Left lung (tissue), 10 donors: Measurements from ENCODE around the gene TRDN. TPM values are rescaled to one million over a fixed set of nuclear protein-coding genes. Genes with fewer than 3 reads are reported as not detected.

Experiments used
- ATAC-seq: fragments of 200-7000 bp; cut with Tn5 transposase; one replicate; pipeline ENCODE4 v1.9.1; 2020; ENCODE audit warnings: moderate library complexity
- DNase-seq, 4 donors: peaks; one replicate each; pipeline ENCODE4 v3.0.0-alpha.2; 2013 to 2020
- H3K27ac ChIP-seq, 2 donors: fragments of 200-600 bp; sonication (generic) in 1 of 2; one replicate each; pipeline versions ENCODE4 v1.5.0 to v1.8.0; 2020 to 2021
- H3K27me3 ChIP-seq, 2 donors: fragments of 200-600 bp; sonication (generic) in 1 of 2; one replicate each; pipeline versions ENCODE4 v1.5.0 to v1.8.0; 2020 to 2021
- H3K36me3 ChIP-seq, 2 donors: fragments of 200-600 bp; sonication (generic) in 1 of 2; one replicate each; pipeline versions ENCODE4 v1.5.0 to v1.8.0; 2020 to 2021
- H3K4me1 ChIP-seq, 2 donors: fragments of 200-600 bp; one replicate each; pipeline ENCODE4 v1.8.0; 2021
- H3K4me3 ChIP-seq, 2 donors: fragments of 200-600 bp; sonication (generic) in 1 of 2; one replicate each; pipeline versions ENCODE4 v1.5.0 to v1.8.0; 2020 to 2021; ENCODE audit warnings: mild to moderate bottlenecking in 1 of 2
- H3K9me3 ChIP-seq, 2 donors: fragments of 200-600 bp; sonication (generic) in 1 of 2; one replicate each; pipeline versions ENCODE4 v1.5.0 to v1.8.0; 2020 to 2021
- intact Hi-C, 2 donors: fragments of 100-400 bp; cut with DNase I; formaldehyde crosslinking; loops; one replicate each; pipeline versions ENCODE4 v1.11.2 to v1.14.2; 2022
- polyA plus RNA-seq, 6 donors: library from polyadenylated mRNA; unstranded; fragments of 120-200 nt; gene quantifications; one replicate each; pipeline ENCODE4 v1.2.1, GENCODE V29; 2013; ENCODE audit not compliant: insufficient read length in 6 of 6
- total RNA-seq, 2 donors: library from RNA; stranded (reverse); fragmentation: NEBNext Ultra II Directional; extraction: Animal tissue kit (Norgen Biotek cat#: 25700); gene quantifications; one replicate each; pipeline ENCODE4 v1.2.1, GENCODE V29; 2021
- TF ChIP-seq, protein P1 (sequence below), 2 donors: fragments of 200-600 bp; sonication (generic) in 1 of 2; IDR thresholded peaks; one replicate each; pipeline versions ENCODE4 v1.5.0 to v1.8.0; 2021; ENCODE audit warnings: antibody characterized with exemption in 2 of 2
- donor health status: DM: no; HTN: yes; CAD: no.
- donor health status: DM: no; HTN: no; CAD: no.

TRDN gene
- total and polyA plus RNA-seq, 8 donors: 0.03 to 0.18 (median 0.11) TPM; not detected in 3

DNA sequence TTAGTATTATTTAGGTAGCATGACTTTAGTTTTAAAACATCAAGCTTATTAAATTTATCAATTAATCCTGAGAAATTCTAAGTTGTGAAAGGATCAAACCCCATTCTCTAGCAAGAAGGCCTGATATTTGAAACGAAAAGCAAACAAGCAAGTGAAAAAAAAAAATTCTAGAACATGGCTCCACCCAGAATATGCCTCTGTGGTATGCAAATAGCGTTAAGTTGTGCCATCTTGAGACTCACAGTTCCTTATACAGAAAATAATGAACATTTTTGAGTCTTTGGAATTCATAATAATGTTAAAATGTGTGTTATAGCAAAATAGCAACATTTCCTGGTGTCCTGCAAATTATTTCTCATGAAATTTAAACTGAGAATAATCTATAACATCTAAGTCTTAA is 42.0 kb downstream of the TRDN start:
- intact Hi-C loops: no loop called here
- Histone ChIP-seq H3K36me3 (no peaks in the 10 kb centered on the region), H3K27me3 (no peaks in the 10 kb centered on the region), H3K4me3 (no peak overlapping the region), H3K4me1 (no peaks in the 10 kb centered on the region), H3K27ac (no peak overlapping the region), H3K9me3 (no peaks in the 10 kb centered on the region)
- ATAC-seq: no peak
- DNase-seq: no peak
- TF ChIP-seq, protein P1, sequence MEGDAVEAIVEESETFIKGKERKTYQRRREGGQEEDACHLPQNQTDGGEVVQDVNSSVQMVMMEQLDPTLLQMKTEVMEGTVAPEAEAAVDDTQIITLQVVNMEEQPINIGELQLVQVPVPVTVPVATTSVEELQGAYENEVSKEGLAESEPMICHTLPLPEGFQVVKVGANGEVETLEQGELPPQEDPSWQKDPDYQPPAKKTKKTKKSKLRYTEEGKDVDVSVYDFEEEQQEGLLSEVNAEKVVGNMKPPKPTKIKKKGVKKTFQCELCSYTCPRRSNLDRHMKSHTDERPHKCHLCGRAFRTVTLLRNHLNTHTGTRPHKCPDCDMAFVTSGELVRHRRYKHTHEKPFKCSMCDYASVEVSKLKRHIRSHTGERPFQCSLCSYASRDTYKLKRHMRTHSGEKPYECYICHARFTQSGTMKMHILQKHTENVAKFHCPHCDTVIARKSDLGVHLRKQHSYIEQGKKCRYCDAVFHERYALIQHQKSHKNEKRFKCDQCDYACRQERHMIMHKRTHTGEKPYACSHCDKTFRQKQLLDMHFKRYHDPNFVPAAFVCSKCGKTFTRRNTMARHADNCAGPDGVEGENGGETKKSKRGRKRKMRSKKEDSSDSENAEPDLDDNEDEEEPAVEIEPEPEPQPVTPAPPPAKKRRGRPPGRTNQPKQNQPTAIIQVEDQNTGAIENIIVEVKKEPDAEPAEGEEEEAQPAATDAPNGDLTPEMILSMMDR (IDR thresholded peaks at IDR 0.05): no peak

DNA sequence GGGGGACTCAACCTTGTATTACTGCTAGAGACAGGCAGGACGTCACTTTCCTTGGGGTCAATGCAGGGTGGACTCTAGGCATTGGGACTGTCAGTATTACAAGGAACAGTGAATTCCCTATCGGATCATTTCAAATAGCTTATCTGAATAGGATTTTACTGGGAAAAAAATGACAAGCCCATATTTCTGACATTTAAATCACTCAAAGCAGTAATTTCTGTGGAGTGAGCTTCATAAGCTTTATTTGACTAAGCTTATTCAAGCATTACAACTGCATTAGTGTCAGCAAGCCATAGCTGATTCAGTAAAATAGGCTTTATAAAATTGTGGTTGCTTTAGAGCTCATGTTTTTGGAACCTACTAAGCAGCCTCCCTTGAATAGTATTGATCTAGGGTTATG is 44.3 kb downstream of the TRDN start:
- intact Hi-C loops: no loop called here
- Histone ChIP-seq H3K9me3 (no peaks in the 10 kb centered on the region), H3K27me3 (no peaks in the 10 kb centered on the region), H3K4me1 (no peaks in the 10 kb centered on the region), H3K27ac (no peak overlapping the region), H3K36me3 (no peaks in the 10 kb centered on the region), H3K4me3 (no peak overlapping the region)
- DNase-seq (no peak), ATAC-seq (no peak)
- TF ChIP-seq, protein P1 (IDR thresholded peaks at IDR 0.05): no peak

DNA sequence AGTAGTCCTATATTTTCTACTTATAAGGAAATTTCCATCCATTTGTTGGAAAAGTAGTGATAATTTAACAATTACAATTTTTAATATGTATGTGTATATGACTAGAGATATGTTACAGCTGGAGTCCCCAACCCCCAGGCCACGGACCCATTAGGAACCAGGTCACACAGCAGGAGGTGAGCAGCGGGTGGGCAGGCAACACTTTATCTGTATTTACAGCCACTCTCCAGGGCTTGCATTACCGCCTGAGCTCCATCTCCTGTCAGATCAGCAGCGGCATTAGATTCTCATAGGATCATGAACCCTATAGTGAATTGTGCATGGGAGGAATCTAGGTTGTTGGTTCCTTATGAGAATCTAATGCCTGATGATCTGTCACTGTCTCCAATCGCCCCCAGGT is 46.8 kb downstream of the TRDN start:
- ATAC-seq: no peak
- no peak overlapping the region for H3K27ac ChIP-seq
- H3K4me3 ChIP-seq: no peak overlapping the region
- TF ChIP-seq, protein P1 (IDR thresholded peaks at IDR 0.05): no peak
- no peaks in the 10 kb centered on the region for H3K9me3 ChIP-seq
- no peak for DNase-seq
- intact Hi-C loops: no loop called here
- H3K4me1 ChIP-seq: no peaks in the 10 kb centered on the region
- H3K27me3 ChIP-seq: no peaks in the 10 kb centered on the region
- no peaks in the 10 kb centered on the region for H3K36me3 ChIP-seq

DNA sequence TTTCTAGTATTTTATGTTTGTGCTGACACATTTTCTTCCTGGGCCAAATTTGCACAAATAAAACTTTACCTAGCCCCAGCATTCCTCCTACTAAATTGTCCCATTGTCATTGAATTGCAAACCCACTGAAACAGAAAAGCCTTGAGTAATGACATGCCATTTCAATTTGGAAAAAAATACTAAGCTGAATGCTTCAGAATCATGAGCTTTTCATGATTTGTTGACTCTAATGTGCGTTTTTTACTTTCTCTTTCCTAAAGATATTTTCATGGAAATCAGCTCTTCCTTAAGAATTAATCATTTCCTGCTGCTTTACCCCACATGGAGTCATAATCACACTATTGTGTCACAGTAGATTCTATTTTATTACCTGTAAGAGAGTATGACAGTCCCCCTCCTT is 47.4 kb downstream of the TRDN start:
- H3K4me1 ChIP-seq: no peaks in the 10 kb centered on the region
- H3K4me3 ChIP-seq: no peak overlapping the region
- intact Hi-C loops: no loop called here
- no peaks in the 10 kb centered on the region for H3K27me3 ChIP-seq
- ATAC-seq (no peak), DNase-seq (no peak)
- TF ChIP-seq, protein P1 (IDR thresholded peaks at IDR 0.05): no peak
- no peak overlapping the region for H3K27ac ChIP-seq
- no peaks in the 10 kb centered on the region for H3K36me3 ChIP-seq
- no peaks in the 10 kb centered on the region for H3K9me3 ChIP-seq

DNA sequence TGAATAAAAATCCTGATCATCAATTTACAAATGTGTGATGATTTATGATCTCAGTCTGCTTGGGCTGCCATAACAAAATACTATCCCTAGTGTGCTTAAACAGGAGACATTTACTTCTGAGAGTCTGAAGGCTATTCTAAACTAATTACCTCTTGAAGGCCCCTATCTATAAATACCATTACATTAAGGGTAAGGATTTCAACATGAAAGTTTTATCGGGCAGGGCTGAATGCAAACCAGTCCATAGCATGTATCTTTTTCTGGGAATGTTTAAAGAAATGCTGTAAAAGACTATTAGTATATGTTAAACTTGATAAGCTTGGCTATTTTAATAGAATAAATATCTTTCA is 48.2 kb downstream of the TRDN start:
- intact Hi-C loops: no loop called here
- Histone ChIP-seq H3K9me3 (no peaks in the 10 kb centered on the region), H3K36me3 (no peaks in the 10 kb centered on the region), H3K4me1 (no peaks in the 10 kb centered on the region), H3K27me3 (no peaks in the 10 kb centered on the region), H3K27ac (no peak overlapping the region), H3K4me3 (no peak overlapping the region)
- ATAC-seq (no peak), DNase-seq (no peak)
- TF ChIP-seq, protein P1 (IDR thresholded peaks at IDR 0.05): no peak
